SK-N-SH (cell line): ENCODE measurements around the gene HIGD2B. TPM values are rescaled to one million over a fixed set of nuclear protein-coding genes. Genes with fewer than 3 reads are reported as not detected.
A peak's percentile ranks its signal among the peaks of the same experiment; 100 is the strongest.

Source experiments
- CTCF ChIA-PET: fragments of 300-600, 350-600 bp; formaldehyde crosslinking; extraction: SDS; loops from one replicate; lab custom pipeline; 2021; lab: Yijun Ruan, JAX
- POLR2A ChIA-PET: fragments of 350-600 bp; sonication (Branson Sonifier 250); formaldehyde crosslinking; extraction: SDS; loops from one replicate; lab custom pipeline; 2020; ENCODE audit warnings: antibody characterized with exemption, inconsistent platforms; lab: Yijun Ruan, JAX
- DNase-seq: peaks from one replicate; pipeline ENCODE4 v3.0.0; 2012
- H2AFZ ChIP-seq: fragments of 200-600 bp; sonication (generic); 2 replicates; pipeline ENCODE4 v1.8.1; 2016; ENCODE audit warnings: antibody characterized with exemption, mild to moderate bottlenecking, low read depth
- H3F3A ChIP-seq: fragments of 200-600 bp; sonication (generic); replicated peaks from 2 replicates; pipeline ENCODE3; 2016; ENCODE audit warnings: antibody characterized with exemption, mild to moderate bottlenecking; ENCODE audit not compliant: insufficient read depth
- H3K27ac ChIP-seq, 2 experiments: fragments of 200-500 bp in 1 of 2; fragments of 200-600 bp in 1 of 2; sonication (Bioruptor generic) in 1 of 2; sonication (generic), shearing (Covaris generic) in 1 of 2; 2 replicates each; pipeline versions ENCODE4 v1.5.1 to v1.6.1; 2014 to 2016; ENCODE audit warnings: low read depth in 2 of 2, inconsistent platforms in 1 of 2, low read length in 1 of 2, mild to moderate bottlenecking in 1 of 2, mixed read lengths in 1 of 2
- H3K27me3 ChIP-seq: fragments of 200-600 bp; sonication (generic), shearing (Covaris generic); 2 replicates; pipeline ENCODE4 v1.6.1; 2016; ENCODE audit warnings: mixed run types; ENCODE audit not compliant: insufficient read depth
- H3K36me3 ChIP-seq, 2 experiments: fragments of 200-500 bp in 1 of 2; fragments of 200-600 bp in 1 of 2; sonication (Bioruptor generic) in 1 of 2; sonication (generic) in 1 of 2; replicated peaks in 1 of 2; 2 replicates each; pipeline versions ENCODE3 to v1.5.1; 2014 to 2016; ENCODE audit warnings: low read length in 1 of 2, mild to moderate bottlenecking in 1 of 2; ENCODE audit not compliant: insufficient read depth in 2 of 2, control insufficient read depth in 1 of 2
- H3K4me1 ChIP-seq, 2 experiments: fragments of 200-500 bp in 1 of 2; fragments of 200-600 bp in 1 of 2; sonication (Bioruptor generic) in 1 of 2; sonication (generic), shearing (Covaris generic) in 1 of 2; 2 replicates each; pipeline versions ENCODE4 v1.5.1 to v1.6.1; 2014 to 2016; ENCODE audit warnings: low read depth in 1 of 2, low read length in 1 of 2, mixed run types in 1 of 2; ENCODE audit not compliant: insufficient read depth in 2 of 2, control insufficient read depth in 1 of 2
- H3K4me2 ChIP-seq: fragments of 200-600 bp; sonication (generic), shearing (Covaris generic); 2 replicates; pipeline ENCODE4 v1.6.1; 2017; ENCODE audit warnings: mixed run types
- H3K4me3 ChIP-seq, 2 experiments: fragments of 200-500 bp in 1 of 2; fragments of 200-600 bp in 1 of 2; sonication (Bioruptor generic) in 1 of 2; sonication (generic), shearing (Covaris generic) in 1 of 2; 2 replicates each; pipeline versions ENCODE4 v1.5.1 to v1.8.1; 2014 to 2016; ENCODE audit warnings: low read depth in 2 of 2, inconsistent platforms in 1 of 2, low read length in 1 of 2, mild to moderate bottlenecking in 1 of 2, mixed read lengths in 1 of 2, moderate library complexity in 1 of 2
- H3K79me2 ChIP-seq: fragments of 200-600 bp; sonication (generic); 2 replicates; pipeline ENCODE4 v1.8.1; 2017; ENCODE audit warnings: mild to moderate bottlenecking; ENCODE audit not compliant: insufficient read depth
- H3K9ac ChIP-seq: fragments of 200-600 bp; sonication (generic); 2 replicates; pipeline ENCODE4 v1.6.1; 2017; ENCODE audit warnings: mixed run types
- H3K9me2 ChIP-seq: fragments of 200-600 bp; sonication (generic); 2 replicates; pipeline ENCODE4 v1.6.1; 2017; ENCODE audit warnings: mixed run types
- H3K9me3 ChIP-seq: fragments of 200-600 bp; sonication (generic); 2 replicates; pipeline ENCODE4 v1.6.1; 2017; ENCODE audit warnings: mixed run types, mild to moderate bottlenecking, moderate library complexity
- H4K20me1 ChIP-seq: fragments of 200-600 bp; sonication (generic); 2 replicates; pipeline ENCODE4 v1.6.1; 2017; ENCODE audit warnings: mild to moderate bottlenecking, mixed run types; ENCODE audit not compliant: insufficient read depth
- CHD2 ChIP-seq: fragments of 150-350 bp; IDR thresholded peaks from 2 replicates; pipeline ENCODE4 v1.6.1; 2018; ENCODE audit warnings: low read length; ENCODE audit not compliant: partially characterized antibody
- ELF1 ChIP-seq: IDR thresholded peaks from 2 replicates; pipeline ENCODE4 v1.4.0; 2012
- EP300 ChIP-seq, 2 experiments: IDR thresholded peaks; 2 replicates each; pipeline versions ENCODE4 v1.4.0 to v1.6.1; 2012; ENCODE audit warnings: borderline replicate concordance in 1 of 2, low read depth in 1 of 2, low read length in 1 of 2
- EZH2phosphoT487 ChIP-seq: fragments of 200-600 bp; sonication (generic); IDR thresholded peaks from 2 replicates; pipeline ENCODE4 v1.6.1; 2017; ENCODE audit warnings: low read depth, mixed run types, mild to moderate bottlenecking, antibody characterized with exemption, moderate library complexity, borderline replicate concordance
- GATA2 ChIP-seq: sonication (generic); formaldehyde crosslinking; IDR thresholded peaks from 2 replicates; pipeline ENCODE4 v1.5.0; 2020; ENCODE audit warnings: mild to moderate bottlenecking, missing genetic modification reagents
- NFIC ChIP-seq: IDR thresholded peaks from 2 replicates; pipeline ENCODE4 v1.4.0; 2012; ENCODE audit warnings: borderline replicate concordance
- POLR2AphosphoS5 ChIP-seq: IDR thresholded peaks from 2 replicates; pipeline ENCODE4 v1.6.1; 2012; ENCODE audit warnings: low read depth, low read length
- RAD21 ChIP-seq: IDR thresholded peaks from 2 replicates; pipeline ENCODE4 v1.6.1; 2012; ENCODE audit warnings: mild to moderate bottlenecking, low read length
- RFX5 ChIP-seq: IDR thresholded peaks from 2 replicates; pipeline ENCODE4 v1.6.1; 2012; ENCODE audit warnings: mild to moderate bottlenecking, improper control_type of control experiment, low read length
- SMC3 ChIP-seq: IDR thresholded peaks from 2 replicates; pipeline ENCODE4 v1.6.1; 2012; ENCODE audit warnings: low read depth, low read length, improper control_type of control experiment
- YY1 ChIP-seq: IDR thresholded peaks from 2 replicates; pipeline ENCODE4 v1.4.0; 2012; ENCODE audit warnings: low read depth, mild to moderate bottlenecking
- WGBS: methylation state at CpG from one replicate; pipeline ENCODE4 v1.1.6; 2017; ENCODE audit warnings: low lambda C conversion rate; 5-methylcytosine and 5-hydroxymethylcytosine counted together
- polyA plus RNA-seq, 3 experiments: library from polyadenylated mRNA; depleted of rRNA; stranded (reverse); fragments of >200 nt; gene quantifications; 2 replicates each; pipeline ENCODE4 v1.2.3, GENCODE V29; 2012
- TF ChIP-seq, protein P1 (sequence below): IDR thresholded peaks from 2 replicates; pipeline ENCODE4 v1.4.0; 2012; ENCODE audit warnings: low read depth
- TF ChIP-seq, protein P2 (sequence below): fragments of 200-600 bp; sonication (generic); IDR thresholded peaks from 2 replicates; pipeline ENCODE4 v1.6.1; 2017; ENCODE audit warnings: antibody characterized with exemption, mild to moderate bottlenecking, moderate library complexity

The HIGD2B gene
- polyA plus RNA-seq, 1 of the 3 experiments (the other 2 are of a cell fraction): not detected

DNA sequence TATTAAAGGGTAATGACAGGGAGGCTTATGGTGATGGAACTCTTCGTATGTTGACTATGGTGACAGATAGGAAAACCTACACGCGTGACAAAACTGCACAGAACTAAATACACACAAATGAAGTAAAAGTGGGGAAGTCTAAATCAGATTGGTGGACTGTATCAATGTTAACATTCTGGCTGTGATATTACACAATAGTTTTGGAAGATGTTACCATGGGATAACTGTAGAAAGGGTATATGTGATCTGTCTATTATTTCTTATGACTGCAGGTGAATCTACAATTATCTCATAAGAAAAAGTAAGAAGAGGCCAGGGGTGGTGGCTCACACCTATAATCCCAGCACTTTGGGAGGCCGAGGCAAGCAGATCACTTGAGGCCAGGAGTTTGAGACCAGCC is 9.1 kb downstream of the HIGD2B start:
- Histone ChIP-seq H3K9me3 (no peaks in the 10 kb centered on the region), H3K79me2 (no peaks in the 10 kb centered on the region), H2AFZ (no peak overlapping the region), H4K20me1 (no peaks in the 10 kb centered on the region), H3K9ac (no peak overlapping the region), H3K27ac (no peak overlapping the region), H3K9me2 (no peaks in the 10 kb centered on the region), H3K36me3 (no peaks in the 10 kb centered on the region), H3K27me3 (peaks cover 33% of the 10 kb centered on the region; the same call in 1 of the 2 replicates), H3K4me2 (no peak overlapping the region), H3F3A (no peaks in the 10 kb centered on the region), H3K4me1 (no peaks in the 10 kb centered on the region), H3K4me3 (no peak overlapping the region)
- ChIA-PET POLR2A (no interaction called here), CTCF (interaction anchor here (1.0 kb wide), 1 partner anchor 77 kb away, joined by 3 read pairs; no protein-coding TSS in a partner anchor)
- TF ChIP-seq NFIC: no peak
- no peak for TF ChIP-seq POLR2AphosphoS5
- TF ChIP-seq SMC3: no peak
- no peak for TF ChIP-seq YY1
- TF ChIP-seq, protein P1, sequence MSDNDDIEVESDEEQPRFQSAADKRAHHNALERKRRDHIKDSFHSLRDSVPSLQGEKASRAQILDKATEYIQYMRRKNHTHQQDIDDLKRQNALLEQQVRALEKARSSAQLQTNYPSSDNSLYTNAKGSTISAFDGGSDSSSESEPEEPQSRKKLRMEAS: no peak
- TF ChIP-seq ELF1: no peak
- no peak for TF ChIP-seq GATA2 (CRISPR knock-in tag)
- TF ChIP-seq EP300 (IDR thresholded peaks at IDR 0.05; ENCODE audit: borderline replicate concordance in 1 of 2, low read depth in 1 of 2, low read length in 1 of 2): no peak
- no peak for TF ChIP-seq RAD21
- TF ChIP-seq CHD2: no peak
- no peak for TF ChIP-seq EZH2phosphoT487
- 65% methylated on average over 4 of the region's 4 CpGs for WGBS
- no peak for DNase-seq

DNA sequence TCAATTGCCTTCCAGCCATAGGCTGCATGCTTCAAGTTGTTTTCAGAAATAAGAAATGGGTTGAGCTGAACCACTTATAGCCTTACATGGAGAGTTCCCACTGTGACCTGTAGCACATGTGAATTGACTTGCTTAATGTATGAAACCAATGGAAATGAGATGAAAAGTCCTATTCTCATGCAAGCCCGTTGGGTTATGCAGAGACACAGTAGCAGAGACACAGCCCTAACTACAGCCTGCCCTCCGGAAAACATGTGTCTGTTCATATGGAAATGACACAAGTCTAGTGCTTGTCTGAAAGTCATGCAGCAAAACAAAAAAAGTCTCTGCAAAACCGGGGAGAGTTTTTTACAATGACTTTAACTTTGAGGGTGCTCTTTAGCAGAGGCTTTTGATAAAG is 14.5 kb downstream of the HIGD2B start:
- H3K9me2 ChIP-seq: no peaks in the 10 kb centered on the region
- H2AFZ ChIP-seq: peak overlapping the region; percentile 77; the same call in 1 of the 2 replicates
- TF ChIP-seq RFX5: no peak
- TF ChIP-seq, protein P2, sequence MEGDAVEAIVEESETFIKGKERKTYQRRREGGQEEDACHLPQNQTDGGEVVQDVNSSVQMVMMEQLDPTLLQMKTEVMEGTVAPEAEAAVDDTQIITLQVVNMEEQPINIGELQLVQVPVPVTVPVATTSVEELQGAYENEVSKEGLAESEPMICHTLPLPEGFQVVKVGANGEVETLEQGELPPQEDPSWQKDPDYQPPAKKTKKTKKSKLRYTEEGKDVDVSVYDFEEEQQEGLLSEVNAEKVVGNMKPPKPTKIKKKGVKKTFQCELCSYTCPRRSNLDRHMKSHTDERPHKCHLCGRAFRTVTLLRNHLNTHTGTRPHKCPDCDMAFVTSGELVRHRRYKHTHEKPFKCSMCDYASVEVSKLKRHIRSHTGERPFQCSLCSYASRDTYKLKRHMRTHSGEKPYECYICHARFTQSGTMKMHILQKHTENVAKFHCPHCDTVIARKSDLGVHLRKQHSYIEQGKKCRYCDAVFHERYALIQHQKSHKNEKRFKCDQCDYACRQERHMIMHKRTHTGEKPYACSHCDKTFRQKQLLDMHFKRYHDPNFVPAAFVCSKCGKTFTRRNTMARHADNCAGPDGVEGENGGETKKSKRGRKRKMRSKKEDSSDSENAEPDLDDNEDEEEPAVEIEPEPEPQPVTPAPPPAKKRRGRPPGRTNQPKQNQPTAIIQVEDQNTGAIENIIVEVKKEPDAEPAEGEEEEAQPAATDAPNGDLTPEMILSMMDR: no peak
- H3K9me3 ChIP-seq: no peaks in the 10 kb centered on the region
- 21% methylated on average over 3 of the region's 3 CpGs for WGBS
- H3K36me3 ChIP-seq: no peaks in the 10 kb centered on the region
- H4K20me1 ChIP-seq: no peaks in the 10 kb centered on the region
- ChIA-PET POLR2A (no interaction called here), CTCF (interaction anchor here (0.6 to 2.3 kb wide), 23 partner anchors 9 to 398 kb away, joined by 3 to 35 read pairs (median 4); partner anchors contain the start of genes BBS4 and HIGD2B)
- H3K79me2 ChIP-seq: no peaks in the 10 kb centered on the region
- peaks cover 0 to 3% of the 10 kb centered on the region in 2 experiments; a peak in 1 of 4 replicates for H3K4me1 ChIP-seq
- H3K4me2 ChIP-seq: no peak overlapping the region
- DNase-seq: no peak
- no peak overlapping the region for H3K4me3 ChIP-seq
- H3K9ac ChIP-seq: no peak overlapping the region
- no peak overlapping the region for H3K27ac ChIP-seq
- peaks cover 11% of the 10 kb centered on the region; the same call in 1 of the 2 replicates for H3K27me3 ChIP-seq
- H3F3A ChIP-seq: no peaks in the 10 kb centered on the region
